DMS79 (cell line): Measurements from ENCODE around the gene HOXB3.

Source experiments
- DNase-seq: peaks from one replicate; lab custom pipeline; 2025; lab: John Stamatoyannopoulos, UW

The HOXB3 gene

DNA sequence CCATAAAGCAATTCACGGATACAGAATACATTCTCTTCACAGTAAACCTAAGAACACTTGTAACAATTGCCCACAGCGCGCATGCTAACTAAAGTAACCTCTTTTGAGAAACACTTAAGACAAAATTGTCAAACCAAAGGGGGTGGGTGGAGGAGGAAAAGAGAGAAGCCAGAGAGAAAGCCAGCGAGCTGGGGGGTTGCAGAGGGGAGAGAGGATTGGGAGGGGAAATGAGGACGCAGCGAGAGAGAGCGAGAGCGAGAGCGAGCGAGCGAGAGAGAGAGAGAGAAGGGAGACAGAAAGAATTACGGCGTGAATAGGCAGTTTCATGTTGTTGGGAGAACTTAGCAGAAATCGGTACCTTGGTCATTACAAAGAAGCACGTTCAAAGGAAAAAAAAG, 22.4 kb upstream of the HOXB3 start:
- no peak for DNase-seq

DNA sequence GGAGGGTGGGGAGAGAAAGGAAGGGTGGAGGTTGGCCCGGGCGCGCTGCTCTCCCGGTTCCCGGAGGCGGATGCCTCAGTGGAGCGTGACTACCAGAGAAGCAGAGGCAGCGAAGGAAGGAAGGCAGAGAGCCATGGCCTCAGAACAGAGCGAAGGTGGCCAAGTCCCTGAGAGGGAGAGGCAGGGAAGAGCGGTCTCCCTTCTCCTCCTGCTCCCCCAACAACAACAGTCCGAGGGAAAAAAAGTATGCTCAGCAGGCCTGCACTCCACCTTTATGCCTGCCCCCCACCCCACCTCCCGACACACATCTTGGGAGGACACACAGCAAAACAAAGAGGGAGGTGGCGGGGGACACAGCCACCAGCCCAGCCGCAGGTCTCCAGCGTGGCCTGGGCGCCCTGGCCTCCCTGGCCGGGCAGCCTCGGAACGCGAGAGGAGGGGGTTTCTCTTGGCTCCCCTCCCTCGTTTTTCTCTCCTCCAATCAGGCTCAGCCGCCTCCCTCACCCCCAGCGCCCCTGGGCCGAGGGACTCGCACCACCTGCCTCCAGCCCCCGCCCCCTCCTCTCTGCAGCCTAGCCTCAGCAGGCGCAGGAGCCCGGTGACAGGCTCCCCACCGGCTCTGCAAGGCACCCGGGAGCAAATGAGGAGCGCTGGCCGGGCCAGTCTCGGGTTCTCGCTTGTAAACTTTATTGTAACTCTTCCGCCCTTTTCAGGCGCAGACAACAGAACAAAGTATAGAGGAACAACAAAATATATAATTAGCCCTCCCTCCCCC, 21.8 kb upstream of the HOXB3 start:
- peak; percentile 51 for DNase-seq

DNA sequence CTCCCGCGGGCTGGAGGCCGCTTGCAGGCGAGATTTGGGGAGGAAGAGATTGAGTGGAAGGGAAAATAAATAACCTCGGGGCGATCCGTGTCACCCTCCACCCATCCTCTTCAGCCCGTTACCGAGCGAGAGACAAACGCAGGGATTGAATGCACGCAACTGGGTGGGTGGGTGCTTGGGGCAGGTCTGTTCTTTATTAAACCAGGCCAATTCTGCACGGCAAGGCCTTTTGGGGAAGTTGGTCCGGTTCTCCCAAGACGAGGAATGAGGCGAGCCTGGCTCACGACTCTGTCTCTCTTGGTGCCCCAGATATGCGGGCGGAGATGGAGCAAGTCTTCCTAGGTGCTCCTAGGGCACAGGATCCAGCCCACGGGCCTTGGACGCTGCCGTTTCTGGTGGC, 21.2 kb upstream of the HOXB3 start:
- no peak for DNase-seq

DNA sequence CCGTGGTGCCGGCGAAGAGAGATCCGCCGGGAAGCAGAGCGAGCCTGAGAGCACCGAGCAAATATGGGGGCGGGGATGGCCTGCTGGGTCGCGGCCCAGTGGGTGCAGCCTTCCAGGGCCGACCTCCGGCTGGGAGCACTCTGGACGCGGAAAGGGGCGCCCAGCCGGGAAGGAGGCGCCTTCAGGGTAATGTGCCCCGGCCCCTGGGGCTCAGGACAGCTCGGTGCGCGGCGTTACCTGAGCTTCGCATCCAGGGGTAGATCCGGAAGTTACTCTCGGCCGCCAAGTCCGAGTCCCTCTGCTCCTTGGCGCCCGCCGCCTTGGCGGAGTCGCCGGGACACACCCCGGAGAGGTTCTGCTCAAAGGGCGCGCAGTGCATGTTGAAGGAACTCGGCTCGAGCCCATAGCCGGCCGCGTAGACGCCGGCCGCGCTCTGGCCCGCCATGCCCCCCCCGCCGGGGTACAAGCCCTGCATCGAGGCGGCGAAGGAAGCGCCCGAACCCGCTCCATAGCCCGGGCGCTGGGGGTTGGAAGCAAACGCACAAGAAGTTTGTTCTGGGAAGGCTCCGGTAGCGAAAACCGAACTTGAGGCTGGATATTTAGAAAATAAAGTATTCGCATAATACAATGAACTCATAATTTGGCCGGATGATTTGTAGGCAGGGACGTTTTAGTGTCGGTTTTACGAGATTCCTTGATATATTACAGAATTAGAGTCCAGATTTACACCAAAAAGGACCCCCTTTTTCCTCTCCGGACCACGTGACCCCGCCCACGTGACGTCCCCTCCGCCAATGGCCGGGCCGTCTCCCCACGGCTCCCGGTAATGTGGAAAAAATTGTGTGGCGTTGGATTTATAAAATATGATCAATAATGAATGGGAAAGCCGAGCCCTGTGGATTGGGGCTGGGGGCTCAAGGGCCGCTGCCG, 20.5 kb upstream of the HOXB3 start, which contains the start of gene HOXB7:
Gene HOXB7 (minus strand): TSS at position 736 of the 930 bp plus-strand sequence. CDS start 99 bp downstream, at position 637.
- DNase-seq = peak; percentile 47

DNA sequence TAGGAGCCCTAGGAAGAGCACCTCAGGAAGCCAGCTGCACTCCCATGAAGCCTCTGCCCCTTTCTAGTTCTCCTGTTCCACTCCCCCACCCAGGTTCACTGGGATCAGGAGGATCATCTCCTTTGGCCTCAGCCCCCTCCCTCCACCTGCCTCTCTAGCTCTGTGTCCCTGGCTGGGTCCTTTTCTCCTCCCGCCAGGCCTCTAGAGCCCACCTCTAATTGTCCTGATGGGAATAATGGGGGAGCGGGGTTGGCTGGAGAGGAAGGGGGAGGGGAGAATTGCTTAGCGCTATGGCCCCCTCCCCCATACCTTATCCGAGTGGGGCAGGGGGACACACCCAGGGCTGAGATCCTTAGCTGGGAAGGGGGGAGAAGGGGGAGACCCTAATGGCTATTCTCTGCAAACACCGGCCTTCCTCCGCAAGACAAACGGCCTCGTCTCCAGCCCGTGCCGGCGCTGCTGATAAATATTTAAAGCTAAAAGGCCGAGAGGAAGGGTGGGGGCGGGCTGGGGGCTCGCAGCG, 19.8 kb upstream of the HOXB3 start:
- no peak for DNase-seq

DNA sequence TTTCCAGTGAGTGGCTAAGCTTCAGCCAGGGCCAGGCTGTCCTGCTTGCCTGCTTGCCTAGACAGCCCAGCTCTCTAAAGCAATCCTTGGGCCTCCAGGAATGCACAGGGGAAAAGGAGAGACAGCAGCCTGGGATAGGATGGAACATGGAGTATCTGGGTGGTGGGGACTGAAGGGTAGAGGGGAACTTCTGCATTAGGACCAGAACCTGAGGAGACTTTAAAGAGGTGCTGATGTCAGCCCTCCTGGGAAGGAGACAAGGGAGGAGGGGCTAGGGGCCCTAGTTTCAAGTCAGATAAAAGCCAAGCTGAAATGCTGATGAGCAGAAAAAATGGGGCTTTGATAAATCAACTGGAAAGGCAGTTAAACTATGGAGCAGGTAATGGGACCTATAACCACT, 19.0 kb upstream of the HOXB3 start:
- no peak for DNase-seq

DNA sequence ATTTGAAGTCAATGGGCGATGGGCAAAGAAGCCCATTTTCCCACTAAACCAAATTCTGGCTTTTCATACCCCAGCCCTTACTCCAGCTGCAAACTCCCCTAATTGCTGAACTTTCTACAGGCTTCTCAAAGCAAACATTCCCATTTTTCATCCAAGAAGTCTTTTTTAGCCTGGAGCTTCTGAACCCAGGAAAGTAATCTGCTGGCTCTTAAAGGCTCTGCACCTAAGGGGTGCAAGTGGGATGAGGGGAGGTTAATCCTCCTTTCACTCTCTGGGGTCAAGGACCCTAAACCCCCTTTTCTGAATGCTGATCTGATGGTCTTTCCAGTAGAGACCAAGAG, 18.4 kb upstream of the HOXB3 start:
- DNase-seq = no peak

DNA sequence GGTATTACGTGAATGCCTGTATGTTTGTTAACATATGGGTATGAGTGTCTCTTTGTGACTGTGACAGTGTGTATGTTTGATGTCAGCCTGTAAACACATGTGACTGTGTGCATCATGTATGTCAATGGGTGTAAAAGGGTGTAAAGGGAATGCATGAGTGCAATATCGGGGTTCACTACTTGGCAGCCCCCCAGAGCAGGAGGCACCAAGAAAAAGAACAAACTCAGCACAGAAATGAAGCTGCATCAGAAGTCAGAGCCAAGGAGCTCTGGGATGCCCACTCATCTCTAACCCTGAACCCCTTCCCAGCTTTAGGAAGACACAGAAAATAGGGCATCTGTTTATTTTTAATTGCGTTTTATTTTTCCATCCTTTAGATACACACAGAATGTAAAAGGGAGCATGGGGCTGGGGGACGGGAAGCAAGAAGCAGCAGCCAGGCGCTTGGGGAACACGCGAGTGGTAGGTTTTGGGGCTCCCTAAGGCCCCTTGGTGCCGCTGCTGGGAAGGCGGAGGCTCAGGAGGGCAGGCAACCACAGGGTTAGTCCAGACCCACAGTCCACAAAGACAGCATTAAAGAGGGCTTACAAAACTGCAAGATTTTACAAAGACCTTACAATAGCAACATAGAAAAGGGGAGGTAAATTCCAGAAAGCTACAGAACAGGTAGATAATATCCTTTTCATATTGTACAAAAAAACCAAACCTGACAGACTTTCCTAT, 17.0 kb upstream of the HOXB3 start:
- DNase-seq = no peak

DNA sequence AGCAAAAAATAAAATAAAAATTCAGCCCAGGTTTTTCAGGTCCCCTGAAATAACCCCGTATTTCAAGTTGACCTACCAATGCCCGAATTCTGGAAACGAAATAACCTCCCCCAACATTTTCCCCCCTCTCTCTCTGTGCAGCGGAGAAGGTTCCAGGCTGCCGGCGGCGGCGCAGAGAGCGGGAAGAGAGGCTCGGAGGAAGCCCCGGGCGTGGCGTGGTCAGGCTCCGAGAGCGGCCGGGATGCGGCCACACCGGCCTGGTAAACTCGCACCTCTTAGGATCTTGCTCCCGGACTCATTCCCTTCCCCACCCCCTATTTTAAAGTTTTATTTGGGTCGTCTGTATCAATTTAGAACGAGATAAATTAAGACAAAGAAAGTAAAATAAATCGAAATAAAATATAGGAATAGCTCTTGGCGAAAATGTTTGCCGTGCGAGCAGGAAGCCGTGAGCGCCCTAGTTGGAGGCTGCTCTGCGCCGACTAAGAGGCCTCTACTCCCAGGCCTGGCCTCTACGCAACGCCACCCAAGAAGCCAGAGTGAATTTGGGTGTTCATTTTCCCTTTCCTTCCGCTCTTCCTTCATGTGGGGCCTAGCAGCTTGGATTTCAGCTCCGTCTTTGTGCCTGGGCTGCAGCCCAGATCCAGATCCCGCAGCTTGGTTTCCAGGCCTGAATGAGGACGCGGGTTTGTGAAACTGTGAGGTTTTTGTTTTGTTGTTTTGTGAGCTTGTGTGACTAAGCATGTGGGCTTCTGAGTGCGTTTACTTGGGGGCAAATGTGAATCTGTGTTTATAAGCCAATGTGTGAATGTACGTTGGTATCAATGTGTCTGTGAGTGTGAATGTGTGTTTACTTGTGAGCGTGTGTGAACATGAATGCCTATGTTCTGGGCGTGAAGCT, 16.2 kb upstream of the HOXB3 start:
- no peak for DNase-seq

DNA sequence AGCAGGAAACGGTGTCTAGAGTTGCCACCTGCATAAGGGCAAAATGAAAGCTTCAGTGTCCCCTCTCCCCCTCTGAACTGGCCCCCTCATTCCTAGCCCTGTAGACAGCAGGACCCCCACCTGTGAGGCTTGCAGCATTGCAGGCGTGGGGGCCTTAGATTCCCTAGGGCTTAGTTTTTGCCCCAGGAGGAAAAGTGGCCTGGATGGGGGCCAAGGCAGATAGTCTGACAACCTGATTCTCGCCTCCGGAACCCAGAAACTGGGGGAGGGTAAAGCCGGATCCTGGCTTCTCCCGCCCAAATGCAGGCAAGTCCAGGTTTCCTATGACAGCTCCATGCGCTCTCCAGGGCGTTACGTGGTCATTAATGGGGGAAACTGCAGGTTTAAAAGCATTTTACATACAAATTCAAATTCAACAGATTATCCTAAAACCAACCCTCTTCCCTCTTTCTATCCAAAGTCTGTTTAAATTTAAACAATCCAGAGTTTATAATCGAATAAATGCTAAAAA, 15.4 kb upstream of the HOXB3 start:
- DNase-seq = no peak

DNA sequence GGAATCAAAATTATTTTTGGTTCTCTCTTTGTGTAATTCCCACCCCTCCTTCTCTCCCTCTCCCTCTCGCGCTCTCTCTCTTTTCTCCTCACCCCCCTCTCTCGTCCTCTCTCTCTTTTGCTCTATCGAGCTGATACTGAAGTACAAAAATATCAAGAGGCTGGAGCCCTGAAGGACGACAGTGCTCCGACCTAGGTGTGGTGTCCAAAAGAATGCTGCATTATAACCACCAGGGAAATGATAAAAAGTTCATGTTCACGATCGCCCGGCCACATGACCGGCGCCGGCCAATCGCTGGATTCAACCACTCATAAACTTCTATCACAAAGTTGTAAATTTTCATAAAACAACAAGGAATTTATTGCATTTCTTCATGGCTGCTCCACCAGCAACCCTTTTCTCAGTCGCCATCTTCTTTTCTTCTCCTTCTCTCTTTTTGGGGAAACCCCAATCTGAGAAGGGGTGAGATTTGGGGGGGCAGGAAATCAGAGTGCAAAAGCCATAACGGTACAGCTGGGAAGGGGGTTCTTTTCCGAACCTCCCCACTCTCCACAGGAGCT, 14.8 kb upstream of the HOXB3 start, which contains the start of gene HOXB6:
Gene HOXB6 (minus strand): TSS at position 217 of the 560 bp plus-strand sequence. CDS start 6,836 bp downstream, outside the sequence.
- no peak for DNase-seq

DNA sequence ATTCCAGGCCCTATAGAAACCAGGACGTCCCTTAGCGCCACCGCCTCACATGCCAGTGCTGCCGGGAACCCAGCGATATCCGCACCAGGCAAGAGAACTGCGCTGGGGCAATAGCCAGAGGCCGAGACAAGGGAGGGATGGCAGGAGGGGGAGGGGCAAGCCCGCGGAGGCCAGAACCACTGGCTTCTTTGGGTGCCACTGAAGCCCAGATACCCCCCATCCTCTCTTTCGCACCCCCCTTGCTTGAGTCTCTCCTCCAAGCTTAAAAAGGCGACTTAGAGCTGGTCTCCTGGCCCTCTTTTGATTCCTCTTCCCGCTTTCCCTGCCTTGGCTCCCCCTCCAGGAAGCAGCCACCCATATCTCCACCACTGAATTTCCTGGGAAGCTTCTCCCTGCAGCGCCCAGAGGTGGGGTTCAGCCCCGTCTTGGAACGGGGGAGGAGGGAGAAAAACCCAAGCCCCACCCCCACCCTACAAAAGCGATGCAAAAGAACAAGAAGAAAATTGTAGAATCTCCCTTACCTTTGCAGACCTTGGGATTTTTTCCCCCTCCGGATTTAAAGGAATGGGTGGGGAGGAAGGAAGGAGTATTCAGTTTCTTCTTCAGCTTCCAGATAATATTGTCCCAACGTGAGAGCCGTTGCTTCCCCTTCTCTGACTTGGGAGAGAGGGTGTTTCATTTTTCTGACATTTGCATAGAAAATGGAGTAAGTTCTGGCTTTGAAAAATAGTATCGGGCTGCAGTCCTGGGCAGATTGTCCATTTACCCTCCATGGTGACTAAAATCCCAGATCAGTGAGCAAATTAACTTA, 14.1 kb upstream of the HOXB3 start:
- no peak for DNase-seq

DNA sequence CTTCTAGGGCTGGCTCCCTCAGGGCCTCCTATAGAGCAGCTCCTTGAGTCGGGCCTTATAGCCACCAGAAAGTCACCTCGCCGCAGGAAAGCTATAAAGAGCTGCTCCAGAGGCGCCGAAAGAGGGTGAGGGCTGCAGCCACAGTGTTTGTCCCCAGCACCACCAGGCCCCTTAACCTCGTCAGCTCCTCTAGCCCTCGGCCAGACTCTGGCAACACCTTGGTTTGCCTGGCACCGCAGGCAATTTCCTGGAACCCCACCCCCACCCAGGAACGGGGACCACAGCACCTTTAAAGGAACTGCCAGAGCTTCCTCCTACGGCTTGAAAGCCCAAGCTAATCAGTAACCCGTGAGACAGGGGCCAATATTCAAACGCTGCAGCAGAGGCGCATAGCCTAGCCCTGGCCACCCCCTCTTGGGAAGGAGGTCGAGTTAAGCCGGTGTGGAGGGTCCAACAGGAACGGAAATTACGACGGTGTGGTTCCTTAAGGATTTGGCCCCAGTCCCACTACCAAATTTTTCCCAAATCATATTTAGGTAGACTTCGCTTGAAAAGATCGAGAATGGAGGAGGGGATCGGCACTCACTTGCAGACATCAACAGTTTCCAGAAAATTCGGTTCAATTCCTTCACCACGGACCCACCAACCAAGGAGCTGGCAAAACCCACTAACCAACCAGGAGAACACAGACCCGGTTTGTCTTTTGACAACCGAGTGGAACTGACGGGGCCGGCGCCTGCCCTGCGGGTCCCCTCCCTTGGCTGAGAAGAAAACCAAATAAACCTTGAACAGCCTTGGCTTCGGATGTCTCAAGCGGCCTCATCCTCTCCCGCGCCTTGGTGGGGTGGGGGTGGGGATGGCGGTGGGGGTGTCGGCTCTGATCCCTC, 11.7 kb upstream of the HOXB3 start:
- no peak for DNase-seq

DNA sequence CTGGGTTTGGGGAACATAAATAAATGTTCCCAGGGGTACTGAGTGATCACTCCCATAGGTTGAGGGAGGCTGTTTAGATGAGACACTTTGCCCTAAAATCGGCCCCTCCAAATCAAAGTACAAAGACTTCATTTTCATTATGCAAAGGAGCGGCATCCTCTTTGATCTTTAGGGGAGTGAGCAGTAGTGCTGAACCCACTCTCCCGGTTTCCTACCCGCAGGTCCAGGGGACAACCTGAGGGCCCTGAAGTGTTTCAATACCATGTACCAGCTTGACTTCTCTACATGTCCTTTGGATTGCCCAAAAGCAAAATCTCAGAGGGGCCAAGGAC, 11.1 kb upstream of the HOXB3 start:
- DNase-seq = no peak

DNA sequence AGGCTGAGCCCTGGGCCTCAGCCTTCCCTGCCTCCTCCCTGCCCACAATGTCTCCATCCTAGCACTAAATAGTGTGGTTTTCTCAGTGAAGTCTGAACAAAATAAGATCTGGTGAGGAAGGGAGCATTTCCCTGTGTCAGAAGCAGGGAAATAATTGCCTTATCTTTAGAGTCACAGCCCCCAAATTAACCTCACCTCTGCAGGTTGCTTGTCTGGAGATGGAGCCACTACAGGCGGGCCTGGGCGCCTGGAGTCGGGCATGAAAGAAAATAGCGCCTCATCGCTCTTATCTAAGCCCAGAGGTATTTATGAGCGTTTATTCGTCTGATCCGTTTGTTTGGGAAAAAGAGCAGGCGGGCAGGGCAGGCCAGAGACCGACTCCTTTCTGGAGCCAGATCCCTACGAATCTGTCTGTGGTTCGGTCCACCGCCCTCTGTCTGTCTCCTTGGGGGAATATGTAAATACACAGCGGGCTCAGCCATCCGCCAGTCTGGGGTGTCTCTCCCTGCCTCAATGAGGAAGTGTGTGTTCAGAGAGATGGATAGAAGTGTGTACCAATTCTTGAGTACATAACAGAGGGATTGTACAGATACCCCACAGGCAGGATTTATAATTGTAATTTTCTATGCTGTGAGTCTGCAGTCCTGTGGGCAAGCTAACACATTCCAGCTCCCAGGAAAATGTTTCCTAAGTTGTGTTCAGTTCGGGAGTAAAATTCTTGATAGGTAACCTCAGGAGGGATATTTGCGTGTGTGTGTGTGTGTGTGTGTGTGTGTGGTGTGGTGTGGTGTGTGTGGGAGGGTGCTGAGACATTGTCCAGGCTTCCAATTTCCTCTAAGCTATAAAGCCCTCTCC, 10.4 kb upstream of the HOXB3 start:
- no peak for DNase-seq

DNA sequence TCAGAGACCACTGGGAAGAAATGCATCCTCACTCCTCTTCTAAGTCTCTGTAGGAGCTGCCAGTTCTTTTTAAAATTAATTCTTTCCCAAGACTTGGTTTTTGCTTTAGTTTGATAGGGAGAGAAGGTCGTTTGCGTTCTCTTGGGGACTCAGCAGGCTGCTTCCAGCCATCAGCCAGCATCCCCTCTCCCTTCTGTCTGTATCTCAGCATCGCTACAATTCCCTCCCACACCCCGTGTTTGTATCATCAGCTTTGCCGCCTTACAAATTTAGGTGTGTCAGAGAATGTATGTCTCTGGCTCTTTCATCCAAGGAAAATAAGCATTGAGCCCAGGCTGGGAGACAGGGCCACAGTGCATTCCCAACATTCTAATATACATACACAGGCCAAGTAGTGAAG, 9.3 kb upstream of the HOXB3 start:
- no peak for DNase-seq

DNA sequence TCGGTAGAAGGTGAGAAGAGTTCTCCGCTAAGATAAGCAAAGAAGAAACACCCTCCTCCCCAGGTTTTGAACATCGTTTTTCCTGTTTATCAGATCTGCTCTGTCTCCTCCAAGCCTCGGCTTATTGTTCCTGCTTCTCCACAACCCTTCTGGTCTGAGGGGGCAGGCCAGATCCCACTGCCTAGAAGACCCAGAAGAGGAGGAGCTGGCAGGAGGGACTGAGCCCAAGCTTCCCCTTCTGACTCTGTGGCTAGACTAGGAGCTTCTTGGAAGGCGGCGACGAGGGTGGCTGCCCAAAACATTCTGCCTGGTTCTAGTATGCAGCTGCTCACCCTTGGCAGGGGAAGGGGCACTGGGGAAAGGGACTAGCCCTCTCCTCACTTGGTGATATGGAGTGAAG, 8.7 kb upstream of the HOXB3 start:
- no peak for DNase-seq
